GM21528 (cell line): ENCODE data around the gene GSTM5.
"Not testable (repeated sequence)": the region's sequence is repeated elsewhere in the genome, so short reads cannot be mapped to it uniquely, and the experiment has no call there.

ENCODE experiments used
- ATAC-seq: cut with Tn5 transposase; IDR thresholded peaks from one replicate; pipeline ENCODE4 v1.9.1; 2021; ENCODE audit warnings: mild to moderate bottlenecking, moderate library complexity; ENCODE audit not compliant: unreplicated experiment, low FRiP score

GSTM5 gene

DNA sequence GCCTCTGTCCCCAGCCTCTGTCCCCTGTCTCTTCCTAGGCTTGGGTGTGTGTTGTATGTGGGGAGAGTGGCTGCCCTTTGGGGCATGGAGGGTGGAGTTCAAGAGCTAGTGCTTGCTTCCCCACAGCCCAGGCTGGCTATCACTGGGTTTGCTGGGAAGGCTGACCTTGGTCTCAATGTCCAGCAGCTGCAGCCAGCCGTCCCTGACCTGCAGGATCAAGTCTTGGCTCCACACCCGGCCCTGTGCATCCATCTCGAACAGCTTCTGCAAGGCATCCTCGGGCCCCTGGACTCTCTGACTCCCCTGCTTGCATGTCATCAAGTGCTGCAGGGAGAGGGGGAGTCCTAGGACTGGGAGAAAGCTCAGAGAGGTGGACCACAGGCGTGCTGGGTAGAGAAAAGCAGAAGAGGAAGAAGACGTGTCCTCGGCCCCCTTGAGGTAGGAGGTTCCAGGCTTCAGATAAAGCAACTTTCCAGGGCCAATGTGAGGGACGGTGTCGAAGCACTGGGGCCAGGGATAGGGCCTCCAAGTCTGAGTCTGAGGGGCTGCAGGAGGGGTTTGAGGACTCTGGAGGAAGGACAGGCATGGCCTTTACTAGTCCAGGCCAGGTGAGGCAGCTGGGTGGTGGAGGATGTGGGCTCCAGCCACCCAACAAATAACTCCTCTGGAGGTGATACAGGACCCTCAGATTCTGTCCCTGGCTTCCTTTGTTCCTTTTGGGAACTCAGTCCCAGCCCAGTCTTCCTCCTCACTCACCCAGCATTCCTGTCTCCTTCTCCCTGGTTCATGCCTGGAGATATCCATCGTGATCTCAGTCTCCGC is 47.7 kb downstream of the GSTM5 start:
- no peak for ATAC-seq

DNA sequence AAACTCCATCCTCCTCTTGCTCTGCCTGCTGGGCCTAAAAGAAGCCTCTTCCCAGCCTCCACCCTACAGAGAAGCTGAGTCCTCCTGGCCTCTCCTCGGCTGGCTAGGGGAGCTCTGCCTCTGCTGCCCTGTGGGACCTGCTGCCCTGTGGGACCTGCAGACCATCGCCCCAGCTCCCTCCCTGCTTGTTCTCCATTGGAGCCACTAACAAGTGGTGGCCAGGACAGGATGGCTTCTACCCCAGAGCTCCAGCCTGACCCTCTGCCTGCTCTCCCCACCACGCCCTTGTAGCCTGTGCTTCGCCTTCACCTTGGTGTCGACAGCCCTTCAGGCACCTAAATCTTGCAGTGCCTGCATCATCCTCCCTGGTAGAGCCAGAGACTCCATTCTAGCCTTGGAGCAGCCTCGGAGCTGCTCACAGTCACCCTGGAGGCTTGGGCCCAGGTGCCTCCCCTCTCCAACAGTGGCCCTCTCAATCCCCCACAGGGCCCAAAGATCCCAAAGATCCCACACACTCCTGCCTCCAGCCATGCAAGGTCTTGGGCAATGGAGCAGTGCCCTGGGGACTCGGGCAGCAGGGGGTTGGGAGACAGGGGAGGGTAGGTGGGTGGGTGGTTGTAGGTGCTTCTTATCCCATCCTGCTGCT is 48.7 kb downstream of the GSTM5 start:
- no peak for ATAC-seq

DNA sequence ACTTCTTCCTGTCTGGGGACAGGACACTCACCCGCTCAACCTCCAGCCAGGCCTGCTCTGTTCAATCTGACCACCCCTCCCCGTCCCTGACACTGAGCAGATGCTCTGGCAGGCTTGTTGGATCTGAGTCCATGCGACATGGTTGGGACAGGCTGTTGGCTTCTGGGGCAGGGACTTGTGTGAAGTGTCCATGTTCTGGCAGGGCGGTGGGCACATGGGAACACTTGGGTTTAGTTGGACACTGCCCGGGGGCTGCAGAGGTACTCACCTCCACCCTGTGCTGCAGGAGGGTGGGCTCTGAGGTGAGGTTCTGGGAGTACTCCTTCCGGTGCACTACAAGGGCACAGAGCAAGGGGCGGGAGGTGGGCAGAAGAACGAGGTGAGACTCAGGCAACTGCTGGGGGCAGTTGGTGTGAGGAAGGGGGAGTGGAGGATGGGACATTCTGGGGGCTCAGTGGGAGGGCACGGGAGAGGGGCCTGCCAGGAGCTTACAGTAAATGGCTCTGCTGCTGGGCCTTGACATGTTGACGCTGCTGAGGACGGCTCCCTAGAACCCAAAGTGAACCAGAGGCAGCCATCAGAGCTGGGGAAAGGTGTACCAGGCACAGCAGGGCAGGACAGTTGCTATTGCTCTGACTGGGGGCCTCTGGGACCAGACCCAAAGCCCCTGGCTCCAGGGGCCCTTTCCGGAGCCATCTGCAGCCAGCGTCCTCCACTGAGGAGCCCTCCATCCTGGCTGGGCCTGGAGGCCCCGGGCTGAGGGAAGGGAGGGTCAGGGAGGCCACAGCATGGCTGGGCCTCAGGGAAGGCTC is 49.4 kb downstream of the GSTM5 start:
- no peak for ATAC-seq

DNA sequence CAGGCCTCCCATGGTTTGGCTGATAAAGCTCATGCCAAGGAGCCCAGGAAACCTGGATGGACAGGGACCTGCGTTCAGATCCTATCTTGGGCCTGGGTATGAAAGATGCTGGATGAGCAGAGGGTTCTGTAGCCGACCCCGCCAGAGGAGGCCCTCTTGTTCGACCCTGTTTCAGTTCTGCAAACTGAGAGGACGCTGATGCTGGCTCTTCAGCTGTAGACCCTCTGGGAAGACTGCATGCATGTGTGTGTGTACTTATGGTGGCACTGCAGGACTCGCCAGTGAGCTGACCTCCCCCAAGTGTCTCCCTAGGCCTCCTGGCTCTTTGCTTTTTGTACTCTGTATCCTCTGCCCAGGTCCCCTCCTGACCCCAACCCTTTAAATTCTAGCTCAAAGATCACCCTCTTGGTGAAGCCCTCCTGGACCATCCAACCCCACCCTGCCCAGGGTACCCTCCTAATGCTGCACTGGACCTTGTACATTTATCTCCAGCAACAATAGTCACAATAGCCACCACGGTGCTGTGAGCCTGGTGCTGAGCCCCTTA is 50.1 kb downstream of the GSTM5 start:
- ATAC-seq = no peak

DNA sequence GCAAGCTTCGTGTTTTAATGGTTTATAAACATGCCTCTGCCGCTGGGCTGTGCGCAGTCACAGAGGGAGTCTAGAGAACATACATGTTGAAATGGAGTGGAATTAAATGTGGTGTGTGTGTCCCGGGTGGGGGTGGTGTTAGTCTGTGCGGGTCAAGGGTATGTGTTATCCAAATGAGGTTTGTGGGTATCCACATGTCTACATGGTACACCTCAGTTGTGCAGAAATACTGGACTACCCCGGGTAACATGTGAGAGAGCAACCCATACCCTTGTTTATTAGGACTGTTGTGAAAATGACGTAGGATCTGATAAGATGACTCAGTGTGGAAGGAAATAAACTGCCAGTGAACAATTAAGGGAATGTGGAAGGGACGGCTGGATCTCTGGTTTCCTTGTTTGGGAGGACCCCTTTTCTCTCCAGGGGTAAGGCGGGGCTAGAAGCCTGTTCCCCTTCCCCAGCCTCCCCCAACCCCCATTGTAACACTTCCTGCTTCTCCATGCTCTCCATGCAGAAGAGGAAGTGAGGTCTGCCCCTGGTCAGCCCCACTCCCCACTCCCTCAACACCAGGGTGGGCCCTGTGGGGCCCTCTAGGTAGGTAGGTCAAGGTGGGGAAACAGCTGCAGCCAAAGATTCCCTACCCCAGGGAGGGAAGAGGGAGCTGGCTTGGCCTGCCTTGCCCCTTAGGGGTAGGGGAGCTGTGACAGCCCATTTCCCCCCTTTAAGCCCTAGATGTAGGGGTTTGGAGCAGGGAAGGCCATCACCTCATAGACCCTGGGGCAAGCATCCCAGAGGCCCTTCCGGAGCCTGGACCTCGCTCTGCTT is 51.0 kb downstream of the GSTM5 start:
- ATAC-seq = no peak

DNA sequence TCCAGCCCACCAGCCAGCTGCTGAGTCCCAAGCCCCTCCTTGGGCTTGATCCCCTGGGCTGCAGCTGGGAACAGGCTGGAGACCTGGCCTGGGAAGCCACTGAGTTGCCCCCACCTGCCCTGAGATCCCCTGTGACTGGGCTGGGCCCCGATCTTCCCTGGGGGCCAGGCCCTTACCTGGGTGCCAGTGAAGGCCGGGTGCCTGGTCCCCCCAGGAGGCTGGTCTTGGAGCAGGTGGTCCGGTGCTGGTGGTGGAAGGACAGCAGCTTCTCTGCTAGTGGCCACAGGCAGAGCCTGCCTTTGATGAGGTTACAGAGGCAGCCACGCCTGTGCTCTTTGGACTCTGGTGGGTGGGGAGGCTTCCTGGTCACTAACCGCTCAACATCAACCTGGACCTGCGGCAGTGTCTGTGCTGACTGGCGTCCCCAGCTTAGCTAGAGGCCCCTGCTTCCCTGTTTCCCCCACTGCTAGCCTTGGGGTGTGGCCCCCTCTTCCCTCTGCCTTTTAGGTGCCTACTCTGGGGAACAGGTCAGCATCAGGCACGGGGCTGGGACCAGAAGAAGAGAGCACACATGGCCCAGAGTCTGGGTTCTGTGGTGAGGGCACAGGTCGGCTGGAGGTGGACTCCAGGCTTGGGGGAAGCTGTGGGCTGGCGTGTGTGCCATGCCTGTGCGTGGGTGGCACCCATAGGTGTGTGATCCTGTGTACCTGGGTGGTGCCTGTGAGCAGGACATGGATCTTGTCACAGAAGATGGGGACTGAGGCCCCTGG is 51.8 kb downstream of the GSTM5 start, which contains the start of gene EPS8L3:
TSS of gene EPS8L3 (minus strand) at position 278 of the 770 bp plus-strand sequence. CDS start 2,174 bp downstream, outside the sequence.
- no peak for ATAC-seq

DNA sequence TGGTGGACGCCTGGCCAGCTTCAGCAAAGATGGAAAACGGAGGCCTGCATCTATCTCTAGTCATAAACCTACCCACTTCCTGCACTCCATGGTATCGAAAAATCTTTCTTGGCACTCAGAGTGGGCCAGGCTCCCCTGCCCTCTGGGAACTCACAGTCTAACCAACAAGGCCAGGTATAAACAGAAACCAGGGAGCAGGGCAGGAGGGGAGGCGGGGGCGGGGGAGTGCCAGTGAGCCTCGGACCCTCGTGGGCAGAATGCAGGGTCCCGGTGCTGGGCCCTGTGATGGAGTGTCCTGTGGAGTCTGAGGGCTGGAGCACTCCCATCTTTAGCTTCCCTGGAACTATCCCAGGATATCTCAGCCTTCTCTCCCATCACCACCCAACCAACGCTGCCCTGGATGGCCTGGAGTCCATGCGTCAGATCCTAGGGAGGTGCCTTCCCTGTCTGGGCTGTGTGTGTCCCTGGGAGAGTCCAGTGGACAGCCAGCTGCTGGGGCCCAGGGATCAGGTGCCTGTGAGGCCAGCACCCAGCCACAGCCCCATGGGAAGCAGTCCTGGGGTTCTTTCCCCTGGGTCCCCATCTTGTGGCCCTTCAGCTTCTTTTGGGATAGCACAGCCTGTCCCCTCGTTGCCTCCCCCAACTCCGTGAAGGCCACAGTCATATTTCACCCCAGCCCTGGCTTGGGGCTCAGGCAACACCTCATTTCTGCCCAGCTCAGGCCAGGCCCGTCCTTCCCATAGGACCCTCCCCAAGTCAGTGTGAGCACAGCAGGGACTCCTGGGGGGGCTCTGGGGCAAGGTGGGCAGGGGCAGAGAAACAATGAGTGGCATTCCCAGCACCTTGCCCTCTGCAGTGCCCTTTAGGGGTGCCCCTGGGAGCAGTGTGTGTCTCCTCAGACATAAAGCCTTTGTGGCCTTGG is 52.8 kb downstream of the GSTM5 start:
- ATAC-seq = no peak

DNA sequence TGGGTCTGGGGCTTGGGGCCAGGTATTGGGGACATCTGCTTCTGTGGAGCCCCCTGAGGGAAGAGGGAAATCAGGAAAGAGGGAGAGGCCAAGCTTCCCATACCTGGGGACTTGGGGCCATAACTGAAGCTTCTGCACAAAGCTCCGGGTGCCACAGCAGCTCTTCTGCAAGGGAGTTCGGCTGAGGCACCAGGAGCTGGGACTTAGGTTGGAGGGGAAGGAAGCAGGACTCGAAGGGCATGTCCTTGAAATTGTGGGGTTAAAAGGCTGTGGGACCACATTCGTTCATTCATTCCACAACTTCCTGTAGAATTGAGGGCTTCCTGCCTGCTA is 53.4 kb downstream of the GSTM5 start:
- no peak for ATAC-seq

DNA sequence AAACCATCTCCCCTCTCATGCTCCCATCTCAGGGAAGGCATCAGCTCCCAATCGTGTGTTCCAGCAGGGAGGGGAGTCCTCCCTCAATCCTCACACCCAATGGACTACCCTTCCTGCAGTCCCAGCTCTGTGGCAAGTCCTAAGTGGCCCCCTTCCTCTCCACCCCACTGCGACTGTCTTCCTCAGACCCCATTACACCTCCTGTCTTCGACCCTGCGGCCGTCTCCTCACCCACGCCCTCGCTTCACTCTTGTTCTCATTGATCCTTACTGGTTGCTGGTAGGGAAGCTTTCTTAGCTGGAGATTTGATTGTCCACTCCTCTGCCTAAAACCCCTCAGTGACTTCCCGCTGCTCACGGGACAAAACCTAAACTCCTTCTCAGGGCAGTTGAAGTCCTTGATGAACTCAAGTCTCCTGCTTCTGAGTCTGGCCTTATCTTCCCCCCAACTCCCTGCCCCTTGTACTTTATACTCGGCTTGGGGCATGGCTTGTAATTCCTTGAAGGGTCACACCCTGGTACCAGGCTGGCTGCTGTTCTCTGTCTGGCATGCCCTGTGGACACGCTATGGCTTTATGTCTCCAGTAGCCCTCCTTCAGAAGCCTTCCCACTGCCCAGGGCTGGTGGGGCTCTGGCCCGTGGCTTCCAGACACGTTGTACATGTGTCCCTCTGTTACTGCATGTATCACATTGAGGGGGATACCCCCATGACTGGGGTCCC is 54.0 kb downstream of the GSTM5 start:
- ATAC-seq = no peak

DNA sequence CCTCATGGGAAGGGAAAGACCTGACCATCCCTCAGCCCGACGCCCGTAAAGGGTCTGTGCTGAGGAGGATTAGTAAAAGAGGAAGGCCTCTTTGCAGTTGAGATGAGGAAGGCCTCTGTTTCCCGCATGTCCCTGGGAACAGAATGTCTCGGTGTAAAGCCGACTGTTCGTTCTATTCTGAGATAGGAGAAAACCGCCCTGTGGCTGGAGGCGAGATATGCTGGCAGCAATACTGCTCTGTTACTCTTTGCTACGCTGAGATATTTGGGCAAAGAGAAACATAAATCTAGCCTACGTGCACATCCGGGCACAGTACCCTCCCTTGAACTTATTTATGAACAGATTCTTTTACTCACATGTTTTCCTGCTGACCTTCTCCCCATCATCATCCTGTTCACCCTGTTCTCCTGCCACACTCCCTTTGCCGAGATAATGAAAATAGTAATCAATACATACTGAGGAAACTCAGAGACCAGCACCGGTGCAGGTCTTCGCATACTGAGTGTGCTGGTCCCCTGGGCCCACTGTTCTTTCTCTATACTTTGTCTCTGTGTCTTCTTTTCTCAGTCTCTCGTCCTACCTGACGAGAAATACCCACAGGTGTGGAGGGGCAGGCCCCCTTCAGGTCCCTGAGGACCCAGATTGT is 55.1 kb downstream of the GSTM5 start:
- not testable (repeated sequence) for ATAC-seq
